C1 segment of cervical spinal cord (tissue), 14 donors: ENCODE results near the gene SNTB2.
"Not testable (repeated sequence)": the region's sequence is repeated elsewhere in the genome, so short reads cannot be mapped to it uniquely, and the experiment has no call there.

Experiments used
- DNase-seq, 14 donors: peaks; one replicate each; lab custom pipeline; 2025; lab: John Stamatoyannopoulos, UW

The SNTB2 gene

DNA sequence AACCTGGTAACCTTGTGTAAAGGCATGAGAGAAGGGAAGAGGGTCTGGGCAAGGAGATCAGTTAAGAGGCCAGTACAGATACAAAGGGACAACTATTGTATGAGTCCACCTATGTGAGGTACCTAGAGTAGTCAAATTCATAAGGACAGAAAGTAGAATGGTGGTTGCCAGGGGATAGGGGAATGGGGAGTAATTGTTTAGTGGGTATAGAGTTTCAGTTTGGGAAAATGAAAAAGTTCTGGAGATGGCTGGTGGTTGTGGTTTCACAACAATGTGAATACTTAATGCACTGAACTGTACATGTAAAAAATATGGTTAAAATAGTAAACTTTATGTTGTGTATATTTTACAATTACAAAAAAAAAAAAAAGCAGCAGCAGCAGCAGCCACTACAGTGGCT lies 49.4 kb downstream of the SNTB2 start:
- DNase-seq: no peak

DNA sequence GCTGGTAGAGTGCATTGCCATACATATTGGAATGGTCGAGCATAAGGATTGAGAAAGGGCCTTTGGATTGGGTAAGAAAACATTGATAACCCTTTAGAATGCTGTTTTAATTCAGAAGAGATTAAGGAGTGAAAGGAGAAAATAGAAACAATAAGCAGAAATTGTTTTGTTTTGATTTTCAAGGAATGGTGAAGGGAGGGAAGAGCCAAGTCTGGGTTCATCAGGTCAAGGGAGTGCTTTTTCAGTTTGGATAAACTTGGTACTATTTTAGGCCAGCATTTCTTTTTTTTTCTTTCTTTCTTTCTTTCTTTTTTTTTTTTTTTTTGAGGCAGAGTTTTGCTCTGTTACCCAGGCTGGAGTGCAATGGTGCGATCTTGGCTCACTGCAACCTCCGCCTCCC lies 50.3 kb downstream of the SNTB2 start:
- no peak for DNase-seq

DNA sequence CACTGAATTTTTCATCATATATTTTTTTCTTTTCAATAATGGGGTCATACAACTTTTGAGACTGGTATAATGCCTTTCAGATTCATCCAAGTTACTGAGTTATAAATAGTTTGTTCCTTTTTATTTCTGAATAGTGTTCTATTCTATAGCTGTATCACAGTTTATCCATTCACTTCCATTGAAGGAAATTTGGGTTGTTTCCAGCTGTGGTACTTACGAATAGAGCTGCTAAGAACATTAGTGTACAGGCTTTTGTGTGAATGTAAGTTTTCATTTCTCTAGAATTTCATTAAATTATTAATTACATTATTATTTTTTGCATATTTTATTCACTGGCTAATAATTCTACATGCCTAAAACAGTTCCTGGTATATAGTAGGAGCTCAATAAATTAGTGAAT lies 52.9 kb downstream of the SNTB2 start:
- no peak for DNase-seq

DNA sequence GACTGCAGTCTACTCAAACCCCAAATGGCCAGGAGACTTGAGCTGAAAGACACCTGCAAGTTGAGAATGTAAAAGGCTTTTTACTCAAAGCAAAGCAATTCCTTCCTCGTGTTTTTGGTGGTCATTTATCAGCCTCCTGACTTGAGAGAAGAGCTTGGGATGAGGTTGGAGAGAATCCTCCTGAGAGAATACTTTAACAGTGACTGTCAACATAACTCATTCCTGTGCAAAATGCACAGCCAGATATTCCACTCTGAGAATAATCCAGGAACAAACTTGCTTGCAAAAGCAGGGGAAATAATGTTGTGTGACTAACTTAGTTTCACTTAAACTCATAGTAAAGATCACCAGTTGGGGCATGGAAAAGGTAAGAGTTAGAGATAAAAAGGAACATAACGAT lies 53.4 kb downstream of the SNTB2 start:
- no peak for DNase-seq

DNA sequence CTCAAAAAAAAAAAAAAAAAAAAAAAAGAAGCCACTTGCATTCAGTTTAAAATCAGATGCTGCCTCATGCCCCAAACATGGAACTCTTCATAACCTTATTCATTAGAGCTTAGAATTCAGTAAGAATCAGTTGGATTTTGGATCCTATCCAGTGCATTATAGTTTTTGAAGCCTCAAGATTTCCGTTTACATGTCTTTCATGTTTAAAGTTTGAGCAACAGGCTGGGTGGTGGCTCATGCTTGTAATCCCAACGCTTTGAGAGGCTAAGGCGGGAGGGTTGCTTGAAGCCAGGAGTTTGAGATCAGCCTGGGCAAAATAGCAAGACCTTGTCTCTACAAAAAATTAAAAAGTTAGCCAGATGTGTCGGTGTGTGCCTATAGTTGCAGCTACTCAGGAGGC lies 55.0 kb downstream of the SNTB2 start:
- no peak for DNase-seq

DNA sequence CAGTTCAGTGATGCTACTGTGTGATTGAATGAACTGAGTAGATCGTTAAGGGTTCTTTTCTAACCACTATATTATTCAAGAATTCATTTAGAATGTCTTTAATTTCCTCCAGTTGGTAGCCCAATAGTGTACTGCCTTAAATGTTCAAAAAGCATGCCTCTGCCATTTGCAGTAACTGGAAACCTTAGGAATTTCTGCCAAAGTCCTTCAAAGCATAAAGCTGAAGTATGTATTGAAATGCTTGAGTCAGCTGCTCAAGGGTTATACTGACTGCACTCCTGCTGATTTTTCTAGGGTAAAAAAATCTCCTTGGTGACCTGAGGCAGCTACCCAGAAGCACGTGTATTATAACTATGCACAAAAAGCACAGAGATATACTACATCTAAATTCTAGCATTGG lies 56.5 kb downstream of the SNTB2 start:
- DNase-seq: no peak

DNA sequence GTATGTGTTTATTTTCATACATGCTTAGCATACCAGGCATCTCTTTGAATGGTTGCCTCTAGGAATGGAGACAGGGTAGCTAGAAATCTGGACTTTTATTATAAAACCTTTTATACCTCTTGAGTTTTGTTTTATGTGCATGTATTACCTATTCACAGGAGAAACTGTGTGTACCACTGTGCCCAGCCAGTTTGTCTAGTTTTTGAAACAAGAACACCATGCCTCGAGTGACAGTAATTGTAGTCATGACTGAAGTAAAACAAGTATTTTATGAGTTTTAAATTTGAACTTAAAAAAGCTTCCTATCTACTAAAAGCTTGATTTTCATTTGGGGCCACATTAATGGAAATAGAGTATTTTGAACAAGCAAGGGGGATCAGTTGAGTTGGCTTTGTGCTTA lies 57.4 kb downstream of the SNTB2 start:
- DNase-seq: no peak

DNA sequence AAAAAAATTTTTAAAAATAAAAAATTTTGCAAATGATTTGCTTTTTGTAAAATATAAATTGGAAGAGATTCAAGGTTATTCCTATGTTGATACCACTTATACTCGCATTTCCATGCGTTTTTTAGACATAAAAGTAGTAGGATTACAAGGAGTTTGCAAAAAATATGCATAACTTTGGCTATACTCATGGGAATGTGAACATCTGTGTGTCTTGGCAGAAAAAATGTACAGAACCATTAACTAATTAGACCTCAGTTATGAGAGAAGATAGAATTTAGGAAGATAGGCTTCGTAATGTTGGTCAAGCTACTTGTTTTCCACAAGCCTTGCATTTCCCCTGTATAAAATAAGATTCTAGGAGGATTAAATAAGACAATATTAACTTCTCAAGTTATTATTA lies 63.1 kb downstream of the SNTB2 start:
- DNase-seq: no peak

DNA sequence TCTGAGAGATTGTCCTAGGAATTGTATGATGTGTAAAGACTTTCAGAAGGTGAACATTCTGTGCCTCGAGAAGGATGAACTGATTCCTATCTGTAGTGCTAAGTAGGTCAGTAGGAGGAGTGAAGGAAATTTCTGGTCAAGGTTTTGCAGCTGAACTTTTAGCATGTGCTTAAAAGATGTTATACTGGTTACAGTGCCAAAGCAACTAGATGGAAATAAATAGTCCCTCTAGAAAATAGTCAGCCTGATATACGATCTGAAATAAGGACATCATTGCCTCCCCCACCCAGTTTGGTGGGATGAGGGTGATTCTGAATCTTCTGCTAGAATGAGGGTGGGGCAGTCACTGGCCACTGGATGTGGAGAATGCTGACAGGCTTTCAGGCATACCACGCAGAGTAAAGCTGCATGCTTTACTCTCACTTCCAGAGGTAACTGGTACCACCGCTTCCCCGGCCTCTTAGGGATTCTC lies 66.9 kb downstream of the SNTB2 start:
- DNase-seq: no peak

DNA sequence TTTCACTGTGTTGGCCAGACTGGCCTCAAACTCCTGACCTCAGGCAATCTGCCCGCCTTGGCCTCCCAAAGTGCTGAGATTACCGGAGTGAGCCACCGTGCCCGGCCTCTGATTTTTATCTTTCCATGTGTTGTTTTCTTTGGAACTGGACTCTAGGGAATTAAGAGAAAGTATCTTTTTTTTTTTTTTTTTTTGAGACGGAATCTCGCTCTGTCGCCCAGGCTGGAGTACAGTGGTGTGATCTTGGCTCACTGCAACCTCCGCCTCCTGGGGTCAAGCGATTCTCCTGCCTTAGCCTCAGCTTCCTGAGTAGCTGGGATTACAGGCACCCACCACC lies 72.4 kb downstream of the SNTB2 start:
- DNase-seq: not testable (repeated sequence)

DNA sequence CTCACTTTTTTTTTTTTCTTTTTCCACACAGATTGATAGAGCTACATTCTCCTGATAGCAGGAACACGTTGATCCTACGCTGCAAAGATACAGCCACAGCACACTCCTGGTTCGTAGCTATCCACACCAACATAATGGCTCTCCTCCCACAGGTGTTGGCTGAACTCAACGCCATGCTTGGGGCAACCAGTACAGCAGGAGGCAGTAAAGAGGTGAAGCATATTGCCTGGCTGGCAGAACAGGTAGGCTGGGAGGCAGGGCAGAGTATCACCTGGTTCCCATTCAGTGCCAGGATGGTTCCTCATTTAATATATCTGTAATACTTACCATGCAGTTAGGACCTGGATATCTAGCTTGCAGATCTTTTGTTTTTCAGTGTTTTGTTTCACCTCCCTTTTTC lies 73.1 kb downstream of the SNTB2 start:
- no peak for DNase-seq

DNA sequence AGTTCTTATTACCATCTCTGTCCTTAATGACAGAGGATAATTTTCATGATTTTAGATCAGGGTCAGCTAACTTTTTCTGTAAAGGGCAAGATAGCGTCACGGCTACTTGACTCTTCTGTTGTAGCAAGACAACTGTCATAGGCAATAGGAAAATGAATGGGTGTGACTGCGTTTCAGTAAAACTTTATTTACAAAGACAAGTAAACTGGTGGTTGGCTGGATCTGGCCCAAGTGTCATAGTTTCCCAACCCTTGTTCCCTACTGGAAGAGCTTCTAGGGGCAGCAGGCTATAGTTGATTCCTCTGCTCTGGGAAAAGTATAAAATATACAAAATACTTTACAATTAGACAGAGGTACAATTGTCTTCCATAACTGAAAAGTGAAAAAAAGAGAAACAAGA lies 73.5 kb downstream of the SNTB2 start:
- no peak for DNase-seq

DNA sequence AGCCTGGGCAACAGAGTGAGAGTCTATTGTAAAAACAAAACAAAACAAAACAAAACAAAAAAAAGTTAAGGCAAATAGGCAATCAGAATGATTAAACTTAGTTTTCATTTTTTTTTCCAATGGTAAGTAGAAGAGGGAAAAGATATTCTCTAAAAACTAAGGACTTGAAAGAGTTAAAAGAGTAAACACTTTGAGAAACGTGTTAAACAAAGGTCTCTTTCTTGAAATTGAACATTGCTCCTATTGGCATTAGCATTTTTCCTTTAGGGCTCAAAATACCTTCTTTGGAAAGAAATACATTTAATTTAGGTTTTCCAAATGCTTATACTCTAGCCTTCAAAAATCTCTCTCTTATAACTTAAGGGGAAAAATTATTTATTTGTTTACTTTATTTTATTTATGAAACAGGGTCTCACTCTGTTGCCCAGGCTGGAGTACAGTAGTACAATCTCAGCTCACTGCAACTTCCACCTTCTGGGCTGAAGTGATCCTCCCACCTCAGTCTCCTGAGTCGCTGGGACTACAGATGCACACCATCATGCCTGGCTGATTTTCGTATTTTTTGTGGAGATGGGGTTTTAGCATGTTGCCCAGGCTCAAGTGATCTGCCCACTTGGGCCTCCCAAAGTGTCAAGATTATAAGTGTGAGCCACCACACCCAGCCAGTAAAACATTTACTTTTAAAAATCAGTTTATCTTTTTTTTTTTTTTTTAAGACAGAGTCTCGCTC lies 79.5 kb downstream of the SNTB2 start:
- no peak for DNase-seq

DNA sequence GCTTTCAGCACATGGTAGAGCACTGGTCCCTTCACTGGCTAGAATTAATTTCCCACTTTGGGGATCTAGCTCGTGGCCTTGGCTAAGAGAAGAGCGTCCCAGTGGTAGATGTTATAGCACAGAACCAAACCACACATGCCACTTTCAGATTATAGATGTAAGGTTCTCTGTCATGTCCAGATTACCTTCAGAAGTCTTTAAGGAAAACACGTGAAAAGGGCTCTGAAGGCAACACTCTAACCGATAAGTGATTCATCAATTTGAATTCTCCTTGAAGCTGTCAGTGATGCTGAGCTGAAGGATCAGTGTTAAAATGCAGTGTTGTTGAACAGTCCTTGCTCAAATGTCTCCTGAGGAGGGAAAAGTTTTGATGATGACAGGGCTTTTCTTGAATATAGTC lies 80.7 kb downstream of the SNTB2 start:
- DNase-seq: no peak

DNA sequence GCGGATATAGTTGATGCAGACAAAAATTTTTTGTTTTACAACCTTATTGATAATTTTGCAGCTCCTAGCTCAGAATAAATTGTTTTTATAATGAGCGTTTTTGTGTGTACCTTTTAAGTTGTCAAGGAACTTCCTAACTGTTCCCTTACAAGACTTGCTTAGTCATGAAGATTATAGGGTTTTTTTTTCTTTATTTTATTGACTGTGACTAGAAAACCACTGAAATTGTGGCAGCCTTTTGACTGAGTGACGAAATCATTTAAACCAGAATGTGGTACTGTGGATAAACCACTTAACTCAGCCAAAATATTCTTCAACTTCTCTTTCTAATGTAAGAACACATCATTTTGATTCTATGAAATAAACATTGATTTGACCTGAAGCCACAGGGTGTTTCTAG lies 83.4 kb downstream of the SNTB2 start:
- DNase-seq: no peak

DNA sequence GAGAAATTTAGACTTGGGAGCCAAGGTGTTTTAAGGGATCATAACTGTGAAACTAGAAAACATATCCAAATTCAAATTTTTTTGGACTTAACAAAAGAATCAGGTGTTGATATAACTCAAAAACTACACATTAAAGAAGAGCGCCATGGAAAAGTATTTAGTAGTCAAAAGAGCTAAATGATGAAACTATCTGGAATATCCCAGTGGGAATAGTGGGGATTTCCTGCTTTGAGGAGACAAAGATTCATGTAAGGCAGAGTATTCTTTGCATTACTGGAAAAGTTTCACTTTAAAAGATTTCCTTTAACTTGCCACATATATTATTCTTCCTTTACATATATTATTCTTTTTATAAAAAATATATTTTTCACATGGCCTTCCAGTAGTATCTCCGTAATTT lies 83.9 kb downstream of the SNTB2 start:
- no peak for DNase-seq

DNA sequence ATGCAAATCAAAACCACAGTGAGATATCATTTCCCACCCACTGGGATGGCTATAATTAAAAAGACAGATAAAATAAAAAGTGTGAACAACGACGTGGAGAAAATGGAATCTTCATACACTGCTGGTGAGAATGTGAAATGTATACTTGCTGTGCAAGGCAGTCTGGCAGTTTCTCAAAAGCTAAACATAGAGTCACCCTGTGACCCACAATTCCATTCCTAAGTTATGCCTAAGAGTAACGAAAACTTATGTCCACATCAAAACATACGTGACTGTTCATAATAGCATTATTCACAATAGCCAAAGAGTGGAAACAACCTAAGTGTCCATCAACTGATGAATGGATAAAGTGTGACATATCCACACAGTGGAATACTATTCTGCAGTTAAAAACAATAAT lies 86.0 kb downstream of the SNTB2 start:
- no peak for DNase-seq

DNA sequence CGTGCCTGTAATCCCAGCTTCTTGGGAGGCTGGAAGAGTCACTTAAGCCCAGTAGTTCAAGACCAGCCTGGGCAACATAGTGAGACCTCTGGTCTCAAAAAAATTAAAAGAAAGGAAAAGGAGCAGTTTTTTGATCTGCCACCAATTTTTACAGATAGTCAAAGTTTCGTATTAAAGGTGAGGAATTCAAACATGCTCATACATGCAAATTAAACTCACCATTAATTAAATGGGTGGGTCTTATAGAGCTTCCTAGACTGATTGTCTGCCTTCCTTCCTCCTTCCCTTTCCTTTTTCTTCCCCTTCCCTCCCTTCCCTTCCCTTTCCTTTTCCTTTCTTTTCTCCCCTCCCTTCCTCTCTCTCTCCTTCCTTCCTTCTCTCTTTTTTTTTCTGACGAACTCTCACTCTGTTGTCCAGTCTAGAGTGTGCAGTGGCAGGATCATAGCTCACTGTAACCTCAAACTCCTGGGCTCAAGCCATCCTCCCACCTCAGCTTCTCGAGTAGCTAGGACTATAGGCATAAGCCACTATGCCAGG lies 87.8 kb downstream of the SNTB2 start:
- DNase-seq: no peak

DNA sequence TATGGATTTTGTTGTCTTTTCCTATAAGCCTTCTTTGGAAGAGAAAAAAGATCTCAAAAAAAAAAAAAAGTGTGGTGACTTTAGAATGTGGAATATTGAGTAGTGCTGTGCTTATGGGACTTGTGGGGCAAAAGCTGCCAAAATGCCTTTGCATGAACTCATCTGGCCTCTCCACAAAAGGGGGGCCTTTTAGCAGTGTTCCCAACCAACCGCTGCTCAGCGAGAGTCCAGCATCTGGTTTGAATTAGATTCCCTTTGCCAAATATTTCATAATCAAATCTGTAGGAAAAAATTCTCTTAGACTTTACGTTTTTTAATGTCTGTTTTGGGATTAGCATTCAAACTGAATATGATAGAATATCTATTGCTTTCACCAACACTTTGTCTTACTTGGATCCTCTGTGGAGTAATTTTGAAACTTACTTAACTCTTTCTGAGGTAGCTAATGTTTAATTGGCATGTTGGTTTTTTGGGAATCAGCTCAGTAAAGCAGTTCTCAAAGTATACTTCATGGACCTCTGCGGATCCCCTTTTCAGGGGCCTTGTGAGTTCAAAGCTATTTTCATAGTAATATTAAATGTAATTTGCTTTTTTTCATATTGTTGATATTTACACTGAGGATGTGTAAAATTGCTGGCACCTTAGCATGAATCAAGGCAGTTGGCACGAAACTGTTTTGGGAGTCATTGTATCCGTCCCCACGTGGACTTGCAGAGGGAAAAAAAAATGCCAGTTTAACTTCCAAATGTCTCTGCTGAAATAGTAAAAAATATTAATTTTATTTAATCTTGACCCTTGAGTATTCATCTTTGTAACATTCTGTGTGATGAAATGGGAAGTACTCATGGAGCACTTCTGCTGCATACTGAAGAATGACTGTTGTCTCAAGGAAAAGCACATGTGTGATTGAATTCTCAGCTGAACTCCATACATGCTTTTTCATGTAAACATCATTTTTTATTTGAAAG lies 89.5 kb downstream of the SNTB2 start:
- DNase-seq: no peak

DNA sequence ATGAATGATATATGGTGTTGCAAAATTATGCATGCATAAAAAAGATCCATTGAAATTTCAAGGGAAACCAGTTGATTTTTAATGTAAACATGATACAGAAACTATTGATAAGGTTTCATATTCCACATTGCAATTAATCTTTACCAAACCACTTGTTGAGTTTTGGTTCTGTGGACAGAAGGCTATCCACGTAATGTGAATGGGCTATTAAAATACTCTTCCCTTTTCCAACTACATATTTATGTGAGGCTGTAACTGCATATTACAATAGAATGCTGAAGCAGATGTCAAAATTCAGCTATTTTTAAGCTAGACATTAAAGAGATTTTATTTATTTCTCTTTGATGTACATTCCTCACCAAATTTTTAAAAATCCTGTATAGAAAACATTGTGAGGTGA lies 90.4 kb downstream of the SNTB2 start:
- DNase-seq: no peak

DNA sequence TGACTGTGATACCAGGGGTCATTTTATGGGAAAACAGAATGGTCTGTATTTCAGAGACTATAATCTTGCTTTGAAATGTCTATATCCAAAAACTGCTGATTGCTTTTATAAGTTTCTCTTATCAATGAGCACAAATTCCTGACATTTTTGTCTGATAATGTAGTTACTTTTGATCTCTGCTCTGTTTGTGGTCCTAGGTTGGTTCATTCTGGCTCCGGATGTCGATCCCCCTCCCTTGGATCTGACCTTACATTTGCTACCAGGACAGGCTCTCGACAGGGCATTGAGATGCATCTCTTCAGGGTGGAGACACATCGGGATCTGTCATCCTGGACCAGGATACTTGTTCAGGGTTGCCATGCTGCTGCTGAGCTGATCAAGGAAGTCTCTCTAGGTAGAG lies 96.9 kb downstream of the SNTB2 start:
- no peak for DNase-seq

DNA sequence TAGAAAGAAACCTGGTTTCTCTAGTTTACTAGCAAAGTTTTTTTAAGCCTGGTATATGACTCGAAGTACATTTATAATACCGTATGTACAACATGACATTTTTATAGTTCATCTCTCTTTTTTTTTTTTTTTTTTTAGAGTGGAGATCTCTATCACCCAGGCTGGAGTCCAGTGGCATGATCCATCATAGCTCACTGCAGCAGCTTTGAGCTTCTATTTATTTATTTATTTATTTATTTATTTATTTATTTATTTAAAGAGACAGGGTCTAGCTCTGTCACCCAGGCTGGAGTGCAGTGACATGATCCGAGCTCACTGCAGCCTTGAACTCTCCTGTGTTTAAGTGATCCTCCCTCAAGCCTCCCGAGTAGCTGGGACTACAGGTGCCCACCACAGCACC lies 98.3 kb downstream of the SNTB2 start:
- DNase-seq: no peak
